CD4-positive, alpha-beta T cell treated with Interleukin-1 beta for 1 hour (primary cell): ENCODE measurements around the gene MOB1A.

ENCODE experiments used
- DNase-seq, 2 donors: peaks; one replicate each; pipeline ENCODE4 v3.0.0-alpha.2; 2020 to 2022

Gene MOB1A

DNA sequence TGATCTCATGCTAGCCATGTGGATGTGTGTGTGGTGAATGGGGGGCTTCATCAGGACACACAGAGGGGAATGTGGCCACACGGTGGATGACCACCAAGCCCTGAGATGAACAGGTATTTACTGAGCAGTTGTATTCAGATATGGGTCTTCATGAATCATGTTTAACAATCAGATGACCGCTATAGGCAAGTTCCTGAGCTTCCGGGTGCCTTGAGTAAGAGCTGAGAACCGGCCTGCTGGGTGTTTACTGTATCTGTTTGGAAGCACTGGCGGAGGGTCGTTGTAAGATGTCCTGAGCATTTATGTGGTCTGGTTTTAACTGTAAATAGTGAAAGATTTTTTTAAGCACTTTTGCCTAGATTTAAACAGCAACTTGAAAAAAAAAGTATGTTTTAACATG, 74.9 kb downstream of the MOB1A start:
- DNase-seq, result no peak
